Colonic mucosa (tissue), 4 donors: ENCODE measurements around the gene SOX13. TPM values are rescaled to one million over a fixed set of nuclear protein-coding genes. Genes with fewer than 3 reads are reported as not detected.

Experiments
- DNase-seq: peaks from one replicate; pipeline ENCODE4 v3.0.0-alpha.2; 2020
- H3K27ac ChIP-seq: fragments of 200-600 bp; one replicate; pipeline ENCODE4 v1.8.0; 2021
- H3K27me3 ChIP-seq: fragments of 200-600 bp; one replicate; pipeline ENCODE4 v1.8.0; 2021
- H3K36me3 ChIP-seq: fragments of 200-600 bp; one replicate; pipeline ENCODE4 v1.8.0; 2021
- H3K4me1 ChIP-seq: fragments of 200-600 bp; one replicate; pipeline ENCODE4 v1.8.0; 2021; ENCODE audit warnings: mild to moderate bottlenecking
- H3K4me3 ChIP-seq: fragments of 200-600 bp; one replicate; pipeline ENCODE4 v1.8.0; 2021
- H3K9ac ChIP-seq, 2 donors: one replicate each; pipeline ENCODE4 v1.7.0; 2013; ENCODE audit warnings: control low read depth in 2 of 2, low read depth in 2 of 2, low read length in 2 of 2
- H3K9me3 ChIP-seq: fragments of 200-600 bp; one replicate; pipeline ENCODE4 v1.8.0; 2021
- CTCF ChIP-seq: fragments of 200-600 bp; IDR thresholded peaks from one replicate; pipeline ENCODE4 v1.8.0; 2022; ENCODE audit warnings: antibody characterized with exemption, mild to moderate bottlenecking
- intact Hi-C: fragments of 100-400 bp; cut with DNase I; formaldehyde crosslinking; loops from one replicate; pipeline ENCODE4 v1.14.1; 2022
- total RNA-seq, 2 donors: library from RNA; stranded (reverse); fragmentation: NEBNext Ultra II Directional in 1 of 2; extraction: Animal tissue kit (Norgen Biotek cat#: 25700) in 1 of 2; gene quantifications; one replicate each; pipeline ENCODE4 v1.2.1, GENCODE V29; 2021
- donor health status: healthy.
- donor health status: DM: no; HTN: no; CAD: no.
- donor health status: DM: no; HTN: no; CAD: no.

The SOX13 gene
- total RNA-seq, 2 donors from 2014 or later = 34.9 to 35.1 TPM

- no peaks in the 10 kb centered on the region for H3K9me3 ChIP-seq
- TF ChIP-seq CTCF = no peak
- H3K4me3 ChIP-seq = no peak overlapping the region
- H3K27ac ChIP-seq = no peak overlapping the region
- H3K9ac ChIP-seq = no peak overlapping the region
- intact Hi-C loops = loop anchor here (5.0 kb wide), 1 partner anchor 50 kb away; no protein-coding TSS in a partner anchor
- DNase-seq = no peak
- no peaks in the 10 kb centered on the region for H3K27me3 ChIP-seq
- H3K4me1 ChIP-seq = peaks cover 3% of the 10 kb centered on the region
- no peaks in the 10 kb centered on the region for H3K36me3 ChIP-seq
These were observed 4.0 kb downstream of the SOX13 start for GRCh38 chr1:204076891-204077290.

- Histone ChIP-seq H3K4me1 (peaks cover 3% of the 10 kb centered on the region), H3K9me3 (no peaks in the 10 kb centered on the region), H3K27ac (no peak overlapping the region), H3K4me3 (no peak overlapping the region), H3K36me3 (no peaks in the 10 kb centered on the region), H3K27me3 (no peaks in the 10 kb centered on the region), H3K9ac (peak overlapping the region in 1 of 2 donors; percentile 35)
- no peak for DNase-seq
- intact Hi-C loops = loop anchor here (5.0 kb wide), 1 partner anchor 49 kb away; no protein-coding TSS in a partner anchor
- TF ChIP-seq CTCF = no peak
These were observed 5.2 kb downstream of the SOX13 start for GRCh38 chr1:204077979-204078696.

GRCh38 chr1:204079608-204079999 is 6.7 kb downstream of the SOX13 start:
- H3K4me1 ChIP-seq = peaks cover 5% of the 10 kb centered on the region
- H3K36me3 ChIP-seq = no peaks in the 10 kb centered on the region
- no peak overlapping the region for H3K4me3 ChIP-seq
- H3K9ac ChIP-seq = peak overlapping the region in 1 of 2 donors; percentile 73
- H3K9me3 ChIP-seq = no peaks in the 10 kb centered on the region
- TF ChIP-seq CTCF = no peak
- DNase-seq = no peak
- intact Hi-C loops = loop anchor here (5.0 kb wide), 1 partner anchor 48 kb away; no protein-coding TSS in a partner anchor
- H3K27me3 ChIP-seq = no peaks in the 10 kb centered on the region
- H3K27ac ChIP-seq = no peak overlapping the region

- H3K27ac ChIP-seq = no peak overlapping the region
- H3K36me3 ChIP-seq = no peaks in the 10 kb centered on the region
- no peak overlapping the region for H3K4me3 ChIP-seq
- H3K9me3 ChIP-seq = no peaks in the 10 kb centered on the region
- DNase-seq = peak; percentile 89
- H3K9ac ChIP-seq = peak overlapping the region; percentile 12 to 73
- H3K4me1 ChIP-seq = peaks cover 9% of the 10 kb centered on the region
- no peaks in the 10 kb centered on the region for H3K27me3 ChIP-seq
- intact Hi-C loops = no loop called here
- no peak for TF ChIP-seq CTCF
These were observed 7.4 kb downstream of the SOX13 start for GRCh38 chr1:204080163-204080903.

GRCh38 chr1:204081164-204081790 is 8.4 kb downstream of the SOX13 start:
- intact Hi-C loops = no loop called here
- Histone ChIP-seq H3K9ac (peak overlapping the region in 1 of 2 donors; percentile 0), H3K4me1 (peaks cover 9% of the 10 kb centered on the region), H3K4me3 (no peak overlapping the region), H3K9me3 (no peaks in the 10 kb centered on the region), H3K27ac (no peak overlapping the region), H3K36me3 (no peaks in the 10 kb centered on the region), H3K27me3 (no peaks in the 10 kb centered on the region)
- TF ChIP-seq CTCF = no peak
- DNase-seq = no peak
